HG03571 (cell line): Measurements from ENCODE around the gene ZNF483.
"Not testable (repeated sequence)": the region's sequence is repeated elsewhere in the genome, so short reads cannot be mapped to it uniquely, and the experiment has no call there.

ENCODE experiments used
- ATAC-seq: cut with Tn5 transposase; IDR thresholded peaks from one replicate; pipeline ENCODE4 v1.9.1; 2021; ENCODE audit not compliant: unreplicated experiment

ZNF483 gene

GRCh38 chr9:111610149-111610548, 85.2 kb downstream of the ZNF483 start:
- ATAC-seq, result no peak

- no peak for ATAC-seq
These were observed 85.9 kb downstream of the ZNF483 start for GRCh38 chr9:111610845-111611244.

- ATAC-seq, result no peak
These were observed 88.6 kb downstream of the ZNF483 start for GRCh38 chr9:111613436-111614040.

- no peak for ATAC-seq
These were observed 90.9 kb downstream of the ZNF483 start for GRCh38 chr9:111615928-111616327.

- ATAC-seq, result not testable (repeated sequence)
These were observed 92.4 kb downstream of the ZNF483 start for GRCh38 chr9:111617349-111617748.

GRCh38 chr9:111621895-111622480, 97.0 kb downstream of the ZNF483 start:
- no peak for ATAC-seq

- ATAC-seq, result no peak
These were observed 97.6 kb downstream of the ZNF483 start for GRCh38 chr9:111622626-111623025.
